Fibroblast of skin of scalp (primary cell): ENCODE results near the gene CYP39A1. TPM values are rescaled to one million over a fixed set of nuclear protein-coding genes. Genes with fewer than 3 reads are reported as not detected.

ENCODE experiments used
- DNase-seq: peaks from one replicate; pipeline ENCODE4 v3.0.0-alpha.2; 2013
- polyA plus RNA-seq, 2 experiments: library from polyadenylated mRNA; unstranded; fragments of 120-200 nt; gene quantifications; one replicate each; pipeline ENCODE4 v1.2.1, GENCODE V29; 2013; ENCODE audit not compliant: insufficient read length in 2 of 2

Gene CYP39A1
- polyA plus RNA-seq (2013, experiment 1 of 2; ENCODE audit: insufficient read length) = not detected
- polyA plus RNA-seq (2013, experiment 2 of 2; ENCODE audit: insufficient read length) = not detected

GRCh38 chr6:46652603-46653438 lies at the start of gene CYP39A1, which contains the start of gene SLC25A27:
Gene CYP39A1 (minus strand): TSS chr6:46652818. CDS start chr6:46652582, 236 bp downstream.
Gene SLC25A27 (plus strand): TSS chr6:46652975. CDS start chr6:46653193, 218 bp downstream.
- DNase-seq = peak; percentile 69

GRCh38 chr6:46699970-46700369 lies 47.4 kb upstream of the CYP39A1 start:
- DNase-seq = no peak

GRCh38 chr6:46690911-46691451 lies 38.4 kb upstream of the CYP39A1 start:
- no peak for DNase-seq

- DNase-seq = no peak
Observed at GRCh38 chr6:46690141-46690755, 37.6 kb upstream of the CYP39A1 start.

- no peak for DNase-seq
Observed at GRCh38 chr6:46689657-46690056, 37.0 kb upstream of the CYP39A1 start.

GRCh38 chr6:46688966-46689335 lies 36.3 kb upstream of the CYP39A1 start:
- no peak for DNase-seq

GRCh38 chr6:46688117-46688965 lies 35.7 kb upstream of the CYP39A1 start:
- no peak for DNase-seq

- no peak for DNase-seq
Observed at GRCh38 chr6:46687619-46688097, 35.0 kb upstream of the CYP39A1 start, which contains the start of gene TDRD6. Gene TDRD6 (plus strand): TSS chr6:46687885. CDS start chr6:46688129, 244 bp downstream.

GRCh38 chr6:46684771-46685170 lies 32.2 kb upstream of the CYP39A1 start:
- DNase-seq = peak; percentile 33

- no peak for DNase-seq
Observed at GRCh38 chr6:46677314-46677654, 24.7 kb upstream of the CYP39A1 start.

GRCh38 chr6:46676604-46677313 lies 24.1 kb upstream of the CYP39A1 start:
- DNase-seq = no peak

GRCh38 chr6:46674410-46674809 lies 21.8 kb upstream of the CYP39A1 start:
- DNase-seq = no peak

GRCh38 chr6:46667377-46667776 lies 14.8 kb upstream of the CYP39A1 start:
- DNase-seq = no peak

GRCh38 chr6:46661483-46661882 lies 8.9 kb upstream of the CYP39A1 start:
- no peak for DNase-seq

GRCh38 chr6:46657642-46658041 lies 5.0 kb upstream of the CYP39A1 start:
- DNase-seq = no peak

GRCh38 chr6:46655803-46656202 lies 3.2 kb upstream of the CYP39A1 start:
- peak; percentile 4 for DNase-seq

- DNase-seq = no peak
Observed at GRCh38 chr6:46653439-46654195, 999 bp upstream of the CYP39A1 start.

- DNase-seq = no peak
Observed at GRCh38 chr6:46652232-46652602, 401 bp downstream of the CYP39A1 start.

GRCh38 chr6:46651816-46652215 lies 802 bp downstream of the CYP39A1 start:
- no peak for DNase-seq

GRCh38 chr6:46651006-46651405 lies 1.6 kb downstream of the CYP39A1 start:
- DNase-seq = no peak
